ENCODE results near the gene SOWAHA. TPM values are rescaled to one million over a fixed set of nuclear protein-coding genes. Genes with fewer than 3 reads are reported as not detected.

Gene SOWAHA
- total and polyA plus RNA-seq, 2 of the 8 experiments (the other 6 are each of a cell fraction or from before 2014, with no cell fraction given), result 0.09 to 0.11 TPM

DNA sequence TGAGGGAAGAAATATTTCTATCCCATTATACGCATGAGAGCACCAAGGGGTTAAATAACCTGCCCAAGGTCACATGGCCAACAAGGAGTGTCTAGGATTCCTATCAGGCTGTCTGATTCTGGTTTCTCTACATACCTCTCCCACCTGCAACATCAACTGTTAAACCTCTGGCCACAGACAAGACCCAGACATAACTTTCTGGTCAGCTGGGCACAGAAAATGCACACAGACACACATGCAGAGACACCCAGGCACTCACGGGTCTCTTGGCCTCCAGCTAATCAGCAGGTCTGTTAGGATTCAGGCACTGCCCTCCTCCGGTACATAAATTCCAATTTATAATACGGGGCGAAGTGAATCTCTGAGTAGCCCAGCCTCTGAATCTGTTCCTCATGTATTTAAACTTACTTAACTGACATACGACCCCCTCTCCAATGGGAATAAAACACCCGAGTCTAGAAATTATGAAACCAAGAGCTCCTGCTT, 37.6 kb upstream of the SOWAHA start (continued):
- TF ChIP-seq BCL11A (IDR thresholded peaks at IDR 0.05; ENCODE audit: low read depth in 2 of 2, low read length in 2 of 2) (no peak), ASH2L (IDR thresholded peaks at IDR 0.05; ENCODE audit: low read length) (no peak), TCF12 (IDR thresholded peaks at IDR 0.05; ENCODE audit: low read depth, low read length) (no peak), RAD21 (IDR thresholded peaks at IDR 0.05 in 1 of 2, conservative IDR thresholded peaks at IDR 0.05 in 1 of 2; ENCODE audit: low read depth in 2 of 2, low read length in 2 of 2) (no peak), CBX8 (IDR thresholded peaks at IDR 0.05; ENCODE audit: borderline replicate concordance, low read depth, low read length) (no peak), EGR1 (IDR thresholded peaks at IDR 0.05; ENCODE audit: borderline replicate concordance, low read depth, low read length) (no peak)
- TF ChIP-seq, protein P1, sequence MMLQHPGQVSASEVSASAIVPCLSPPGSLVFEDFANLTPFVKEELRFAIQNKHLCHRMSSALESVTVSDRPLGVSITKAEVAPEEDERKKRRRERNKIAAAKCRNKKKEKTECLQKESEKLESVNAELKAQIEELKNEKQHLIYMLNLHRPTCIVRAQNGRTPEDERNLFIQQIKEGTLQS (IDR thresholded peaks at IDR 0.05; ENCODE audit: insufficient read depth, low read depth, low read length), result no peak
